HEK293 (cell line): ENCODE data around the gene OBP2A.
A peak's percentile ranks its signal among the peaks of the same experiment; 100 is the strongest.
"Not testable (repeated sequence)": the region's sequence is repeated elsewhere in the genome, so short reads cannot be mapped to it uniquely, and the experiment has no call there.

Source experiments
- CTCF ChIA-PET: fragments of 350-600 bp; formaldehyde crosslinking; extraction: SDS; loops from one replicate; lab custom pipeline; 2021; ENCODE audit warnings: antibody characterized with exemption; lab: Yijun Ruan, JAX
- POLR2A ChIA-PET: fragments of 300-600 bp; formaldehyde crosslinking; extraction: SDS; loops from one replicate; lab custom pipeline; 2020; ENCODE audit warnings: antibody characterized with exemption, inconsistent platforms; lab: Yijun Ruan, JAX
- H3K27ac ChIP-seq: fragments of 200-500 bp; sonication (Bioruptor generic); 2 replicates; pipeline ENCODE4 v1.5.1; 2014; ENCODE audit warnings: low read depth, low read length, control low read depth, inconsistent platforms; ENCODE audit errors: extremely low read depth
- H3K36me3 ChIP-seq, 2 experiments: fragments of 200-500 bp in 1 of 2; sonication (Bioruptor generic) in 1 of 2; 1 replicate in 1 of 2; 2 replicates in 1 of 2; pipeline ENCODE4 v1.5.1; 2014 to 2017; ENCODE audit warnings: inconsistent platforms in 2 of 2, low read length in 2 of 2; ENCODE audit not compliant: control insufficient read depth in 2 of 2, insufficient read depth in 1 of 2
- H3K4me1 ChIP-seq: fragments of 200-500 bp; sonication (Bioruptor generic); 2 replicates; pipeline ENCODE4 v1.5.1; 2014; ENCODE audit warnings: mild to moderate bottlenecking, low read length, inconsistent platforms; ENCODE audit not compliant: control insufficient read depth, insufficient read depth
- H3K4me3 ChIP-seq: 2 replicates; pipeline ENCODE4 v1.5.1; 2011; ENCODE audit warnings: low read depth, mild to moderate bottlenecking, control low read depth, low read length, moderate library complexity
- H3K9me3 ChIP-seq: fragments of 200-500 bp; sonication (Bioruptor generic); 2 replicates; pipeline ENCODE4 v1.5.1; 2014; ENCODE audit warnings: low read depth, low read length, inconsistent platforms; ENCODE audit not compliant: control insufficient read depth, insufficient read depth
- CTCF ChIP-seq: fragments of 450-650 bp; formaldehyde crosslinking; IDR thresholded peaks from 2 replicates; pipeline ENCODE4 v1.5.1; 2016; ENCODE audit warnings: missing biosample characterization, missing genetic modification characterization
- GLI2 ChIP-seq: fragments of 450-650 bp; formaldehyde crosslinking; IDR thresholded peaks from 2 replicates; pipeline ENCODE4; 2017; ENCODE audit warnings: missing biosample characterization, missing genetic modification characterization, low read depth, borderline replicate concordance
- GLIS2 ChIP-seq: fragments of 450-650 bp; formaldehyde crosslinking; IDR thresholded peaks from 2 replicates; pipeline ENCODE4 v1.5.1; 2016; ENCODE audit warnings: missing biosample characterization, missing genetic modification characterization
- MYNN ChIP-seq: fragments of 450-650 bp; formaldehyde crosslinking; IDR thresholded peaks from 2 replicates; pipeline ENCODE4 v1.5.1; 2016; ENCODE audit warnings: missing biosample characterization, missing genetic modification characterization, borderline replicate concordance
- OSR2 ChIP-seq: fragments of 450-650 bp; formaldehyde crosslinking; IDR thresholded peaks from 2 replicates; pipeline ENCODE4 v1.5.1; 2016; ENCODE audit warnings: missing biosample characterization, missing genetic modification characterization
- ZBTB26 ChIP-seq: fragments of 450-650 bp; formaldehyde crosslinking; optimal IDR thresholded peaks from 2 replicates; pipeline ENCODE3; 2016; ENCODE audit warnings: missing biosample characterization, mild to moderate bottlenecking, missing genetic modification characterization
- ZIC2 ChIP-seq: fragments of 450-650 bp; formaldehyde crosslinking; IDR thresholded peaks from 2 replicates; pipeline ENCODE4 v1.5.1; 2016; ENCODE audit warnings: missing biosample characterization, missing genetic modification characterization
- ZNF112 ChIP-seq: fragments of 450-650 bp; formaldehyde crosslinking; IDR thresholded peaks from 2 replicates; pipeline ENCODE4 v1.5.0; 2017; ENCODE audit warnings: missing biosample characterization, missing genetic modification characterization
- ZNF132 ChIP-seq: fragments of 450-650 bp; formaldehyde crosslinking; IDR thresholded peaks from 2 replicates; pipeline ENCODE4 v1.5.1; 2017; ENCODE audit warnings: missing biosample characterization, missing genetic modification characterization, borderline replicate concordance
- ZNF133 ChIP-seq: fragments of 450-650 bp; formaldehyde crosslinking; IDR thresholded peaks from 2 replicates; pipeline ENCODE4 v1.5.1; 2016; ENCODE audit warnings: missing biosample characterization, missing genetic modification characterization
- ZNF155 ChIP-seq: fragments of 450-650 bp; formaldehyde crosslinking; IDR thresholded peaks from 2 replicates; pipeline ENCODE4 v1.5.1; 2016; ENCODE audit warnings: missing biosample characterization, missing genetic modification characterization
- ZNF157 ChIP-seq: fragments of 450-650 bp; formaldehyde crosslinking; IDR thresholded peaks from 2 replicates; pipeline ENCODE4 v1.5.1; 2016; ENCODE audit warnings: missing biosample characterization, missing genetic modification characterization
- ZNF280D ChIP-seq: fragments of 450-650 bp; formaldehyde crosslinking; IDR thresholded peaks from 2 replicates; pipeline ENCODE4 v1.5.1; 2016; ENCODE audit warnings: missing biosample characterization, missing genetic modification characterization
- ZNF324 ChIP-seq: fragments of 450-650 bp; formaldehyde crosslinking; IDR thresholded peaks from 2 replicates; pipeline ENCODE4 v1.5.1; 2016; ENCODE audit warnings: missing biosample characterization, missing genetic modification characterization
- ZNF350 ChIP-seq: fragments of 450-650 bp; formaldehyde crosslinking; IDR thresholded peaks from 2 replicates; pipeline ENCODE4 v1.5.0; 2017; ENCODE audit warnings: missing biosample characterization, mild to moderate bottlenecking, missing genetic modification characterization
- ZNF394 ChIP-seq: fragments of 450-650 bp; formaldehyde crosslinking; IDR thresholded peaks from 2 replicates; pipeline ENCODE4 v1.5.1; 2016; ENCODE audit warnings: missing biosample characterization, missing genetic modification characterization, mild to moderate bottlenecking, moderate library complexity, borderline replicate concordance
- ZNF423 ChIP-seq: fragments of 450-650 bp; formaldehyde crosslinking; IDR thresholded peaks from 2 replicates; pipeline ENCODE4 v1.5.1; 2016; ENCODE audit warnings: missing biosample characterization, missing genetic modification characterization
- ZNF513 ChIP-seq: fragments of 450-650 bp; IDR thresholded peaks from 2 replicates; pipeline ENCODE4 v1.5.1; 2018; ENCODE audit warnings: missing biosample characterization, missing genetic modification characterization
- ZNF548 ChIP-seq: fragments of 450-650 bp; formaldehyde crosslinking; IDR thresholded peaks from 2 replicates; pipeline ENCODE4 v1.5.1; 2016; ENCODE audit warnings: missing biosample characterization, missing genetic modification characterization
- ZNF561 ChIP-seq: fragments of 450-650 bp; IDR thresholded peaks from 2 replicates; pipeline ENCODE4 v1.5.1; 2018; ENCODE audit warnings: missing biosample characterization, missing genetic modification characterization, borderline replicate concordance
- ZNF624 ChIP-seq: fragments of 450-650 bp; formaldehyde crosslinking; IDR thresholded peaks from 2 replicates; pipeline ENCODE4 v1.5.1; 2017; ENCODE audit warnings: missing biosample characterization, missing genetic modification characterization
- ZNF654 ChIP-seq: fragments of 450-650 bp; formaldehyde crosslinking; IDR thresholded peaks from 2 replicates; pipeline ENCODE4 v1.5.1; 2016; ENCODE audit warnings: low read depth, missing biosample characterization, missing genetic modification characterization
- ZNF785 ChIP-seq: fragments of 450-650 bp; formaldehyde crosslinking; IDR thresholded peaks from 2 replicates; pipeline ENCODE4 v1.5.1; 2016; ENCODE audit warnings: missing biosample characterization, missing genetic modification characterization

OBP2A gene

GRCh38 chr9:135526730-135527571 lies 19.0 kb upstream of the OBP2A start:
- H3K4me3 ChIP-seq: no peak overlapping the region
- no peak overlapping the region for H3K27ac ChIP-seq
- no peaks in the 10 kb centered on the region for H3K9me3 ChIP-seq
- ChIA-PET CTCF (no interaction called here), POLR2A (interaction anchor here (1.8 kb wide), 1 partner anchor 22 kb away, joined by 6 read pairs; no protein-coding TSS in a partner anchor)
- no peaks in the 10 kb centered on the region for H3K4me1 ChIP-seq
- no peaks in the 10 kb centered on the region for H3K36me3 ChIP-seq
- TF ChIP-seq GLI2 (tag by site-specific recombination) (no peak), ZNF624 (tag by site-specific recombination) (no peak), ZNF280D (no peak), ZNF394 (tag by site-specific recombination) (no peak), ZNF548 (tag by site-specific recombination) (no peak), OSR2 (tag by site-specific recombination) (no peak), ZNF654 (tag by site-specific recombination) (no peak), ZIC2 (tag by site-specific recombination) (peak; percentile 37; the same call in 1 of the 2 replicates), GLIS2 (tag by site-specific recombination) (peak; percentile 43), ZNF561 (no peak), ZNF157 (tag by site-specific recombination) (no peak)

- CTCF ChIA-PET: interaction anchor here (0.9 kb wide), 1 partner anchor 24 kb away, joined by 6 read pairs; no protein-coding TSS in a partner anchor
- H3K36me3 ChIP-seq, H3K4me3 ChIP-seq, H3K27ac ChIP-seq, POLR2A ChIA-PET, H3K9me3 ChIP-seq, H3K4me1 ChIP-seq: not testable (repeated sequence)
These were observed 17.0 kb upstream of the OBP2A start for GRCh38 chr9:135528842-135529435.

GRCh38 chr9:135530146-135530545 lies 15.8 kb upstream of the OBP2A start:
- ChIA-PET CTCF (interaction anchor here (0.6 to 0.9 kb wide), 2 partner anchors 25 to 50 kb away, joined by 4 read pairs; no protein-coding TSS in a partner anchor), POLR2A (interaction anchor here (0.7 kb wide), 1 partner anchor 24 kb away, joined by 3 read pairs; no protein-coding TSS in a partner anchor)
- Histone ChIP-seq H3K4me3 (no peak overlapping the region), H3K36me3 (no peaks in the 10 kb centered on the region), H3K9me3 (no peaks in the 10 kb centered on the region), H3K27ac (no peak overlapping the region), H3K4me1 (no peaks in the 10 kb centered on the region)
- TF ChIP-seq ZNF513 (tag by site-specific recombination) (no peak), ZBTB26 (tag by site-specific recombination) (no peak), ZNF423 (tag by site-specific recombination) (no peak), ZNF132 (no peak), ZNF155 (no peak), ZNF350 (no peak), ZNF548 (tag by site-specific recombination) (no peak), ZNF785 (no peak), ZNF324 (no peak), ZNF133 (no peak), ZNF112 (tag by site-specific recombination) (no peak), CTCF (no peak), MYNN (tag by site-specific recombination) (no peak)
